Smooth muscle cell (in vitro differentiated cells): Measurements from ENCODE around the gene DHRS12. TPM values are rescaled to one million over a fixed set of nuclear protein-coding genes. Genes with fewer than 3 reads are reported as not detected.
A peak's percentile ranks its signal among the peaks of the same experiment; 100 is the strongest.

Source experiments
- DNase-seq: peaks from one replicate; lab custom pipeline; 2025; ENCODE audit not compliant: unreplicated experiment; lab: John Stamatoyannopoulos, UW
- H2AFZ ChIP-seq: fragments of 200-600 bp; sonication (generic); 2 replicates; pipeline ENCODE4 v1.6.0; 2016; ENCODE audit warnings: antibody characterized with exemption, low read depth, mild to moderate bottlenecking
- H3F3A ChIP-seq: fragments of 200-600 bp; sonication (generic); 2 replicates; pipeline ENCODE4 v1.6.0; 2017; ENCODE audit warnings: antibody characterized with exemption, low read depth
- H3K27ac ChIP-seq: fragments of 200-600 bp; sonication (generic); 2 replicates; pipeline ENCODE4 v1.5.1; 2016; ENCODE audit warnings: low read depth, mild to moderate bottlenecking
- H3K27me3 ChIP-seq: fragments of 200-600 bp; sonication (generic); 2 replicates; pipeline ENCODE4 v1.6.1; 2016; ENCODE audit warnings: low read depth, mild to moderate bottlenecking
- H3K36me3 ChIP-seq: fragments of 200-600 bp; sonication (generic); 2 replicates; pipeline ENCODE4 v1.5.1; 2016; ENCODE audit warnings: low read depth
- H3K4me1 ChIP-seq: fragments of 200-600 bp; sonication (generic); 2 replicates; pipeline ENCODE4 v1.5.1; 2016; ENCODE audit warnings: low read depth
- H3K4me2 ChIP-seq: fragments of 200-600 bp; sonication (generic); 2 replicates; pipeline ENCODE4 v1.6.0; 2016; ENCODE audit warnings: mild to moderate bottlenecking
- H3K4me3 ChIP-seq: fragments of 200-600 bp; sonication (generic); 2 replicates; pipeline ENCODE4 v1.5.1; 2016; ENCODE audit warnings: mild to moderate bottlenecking
- H3K79me2 ChIP-seq: fragments of 200-600 bp; sonication (generic); 2 replicates; pipeline ENCODE4 v1.6.0; 2016; ENCODE audit warnings: low read depth, mild to moderate bottlenecking
- H3K9ac ChIP-seq: fragments of 200-600 bp; sonication (generic); 2 replicates; pipeline ENCODE4 v1.6.0; 2016; ENCODE audit warnings: low read depth
- H3K9me3 ChIP-seq: fragments of 200-600 bp; sonication (generic); replicated peaks from 2 replicates; pipeline ENCODE4 v1.5.1; 2016; ENCODE audit warnings: low read depth
- H4K20me1 ChIP-seq: fragments of 200-600 bp; sonication (generic); 2 replicates; pipeline ENCODE4 v1.6.0; 2016; ENCODE audit warnings: low read depth
- WGBS: methylation state at CpG from one replicate; pipeline ENCODE4 v1.1.7; 2016; ENCODE audit warnings: low lambda C conversion rate; 5-methylcytosine and 5-hydroxymethylcytosine counted together
- polyA plus RNA-seq: library from polyadenylated mRNA; unstranded; fragments of >200 nt; fragmentation: Nextera tagmentation; extraction: Ambion mirVana; gene quantifications from 2 replicates; pipeline ENCODE4 v1.2.1, GENCODE V29; 2016
- total RNA-seq: library from RNA; depleted of rRNA; stranded (reverse); fragments of >200 nt; gene quantifications from 2 replicates; pipeline ENCODE4 v1.2.3, GENCODE V29; 2014
- TF ChIP-seq, protein P1 (sequence below): fragments of 200-600 bp; sonication (generic); IDR thresholded peaks from 2 replicates; pipeline ENCODE4 v1.5.1; 2017; ENCODE audit warnings: borderline replicate concordance, mild to moderate bottlenecking, antibody characterized with exemption; ENCODE audit not compliant: insufficient read depth, poor library complexity, severe bottlenecking

DHRS12 gene
- total and polyA plus RNA-seq, 2 experiments from 2014 or later = 5.7 to 9.9 TPM

DNA sequence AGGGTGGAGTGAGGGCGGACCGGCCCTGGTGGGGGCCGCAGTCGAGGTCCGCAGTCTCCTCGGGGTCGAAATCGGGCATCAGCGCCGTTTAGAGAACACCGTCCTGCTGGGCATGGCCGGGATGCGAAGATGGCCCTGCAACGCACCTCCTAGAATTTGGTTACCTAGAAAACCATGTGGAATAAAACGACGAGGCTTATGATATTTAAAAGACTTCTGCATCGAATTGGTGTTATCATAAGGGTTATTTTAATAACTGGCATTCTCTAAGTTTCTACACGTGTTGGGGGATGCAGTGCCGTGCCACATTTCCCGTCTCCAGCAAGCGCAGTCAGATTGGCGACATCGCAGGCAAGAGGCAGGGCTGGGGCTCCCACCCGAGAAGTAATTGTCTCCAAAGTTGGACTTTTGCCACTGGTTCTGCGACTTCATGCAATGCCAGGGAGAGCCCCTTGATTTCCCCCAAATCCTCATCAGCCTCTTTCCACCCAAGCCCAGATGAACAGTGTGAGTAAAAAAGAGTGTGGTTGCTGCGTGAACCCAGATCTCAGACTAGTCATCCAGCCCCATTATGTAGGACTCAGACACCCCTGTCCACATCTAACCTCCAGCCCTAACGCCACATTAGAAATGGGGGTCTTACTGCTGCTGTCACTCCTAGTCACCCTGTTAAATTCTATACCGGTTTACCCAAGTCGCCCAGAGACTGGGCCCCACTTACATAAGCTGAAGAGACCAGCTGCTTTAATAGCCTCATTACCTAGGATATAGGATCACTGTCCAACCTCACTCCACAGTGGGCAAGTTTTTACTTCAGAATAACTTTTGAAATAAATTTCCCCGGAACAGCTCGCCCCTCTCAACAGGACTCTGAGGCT lies 571 bp upstream of the DHRS12 start:
- Histone ChIP-seq H2AFZ (peak overlapping the region; percentile 75), H3K27me3 (no peaks in the 10 kb centered on the region), H3K4me3 (peak overlapping the region; percentile 79), H3K4me1 (peaks cover 32% of the 10 kb centered on the region), H3F3A (peaks cover 14% of the 10 kb centered on the region), H3K36me3 (no peaks in the 10 kb centered on the region), H3K9me3 (no peaks in the 10 kb centered on the region), H3K4me2 (peak overlapping the region; percentile 94), H3K27ac (peak overlapping the region; percentile 93), H4K20me1 (no peaks in the 10 kb centered on the region), H3K9ac (peak overlapping the region; percentile 95), H3K79me2 (no peaks in the 10 kb centered on the region)
- 22% methylated on average over 31 of the region's 31 CpGs for WGBS
- TF ChIP-seq, protein P1, sequence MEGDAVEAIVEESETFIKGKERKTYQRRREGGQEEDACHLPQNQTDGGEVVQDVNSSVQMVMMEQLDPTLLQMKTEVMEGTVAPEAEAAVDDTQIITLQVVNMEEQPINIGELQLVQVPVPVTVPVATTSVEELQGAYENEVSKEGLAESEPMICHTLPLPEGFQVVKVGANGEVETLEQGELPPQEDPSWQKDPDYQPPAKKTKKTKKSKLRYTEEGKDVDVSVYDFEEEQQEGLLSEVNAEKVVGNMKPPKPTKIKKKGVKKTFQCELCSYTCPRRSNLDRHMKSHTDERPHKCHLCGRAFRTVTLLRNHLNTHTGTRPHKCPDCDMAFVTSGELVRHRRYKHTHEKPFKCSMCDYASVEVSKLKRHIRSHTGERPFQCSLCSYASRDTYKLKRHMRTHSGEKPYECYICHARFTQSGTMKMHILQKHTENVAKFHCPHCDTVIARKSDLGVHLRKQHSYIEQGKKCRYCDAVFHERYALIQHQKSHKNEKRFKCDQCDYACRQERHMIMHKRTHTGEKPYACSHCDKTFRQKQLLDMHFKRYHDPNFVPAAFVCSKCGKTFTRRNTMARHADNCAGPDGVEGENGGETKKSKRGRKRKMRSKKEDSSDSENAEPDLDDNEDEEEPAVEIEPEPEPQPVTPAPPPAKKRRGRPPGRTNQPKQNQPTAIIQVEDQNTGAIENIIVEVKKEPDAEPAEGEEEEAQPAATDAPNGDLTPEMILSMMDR = no peak
- DNase-seq = no peak

DNA sequence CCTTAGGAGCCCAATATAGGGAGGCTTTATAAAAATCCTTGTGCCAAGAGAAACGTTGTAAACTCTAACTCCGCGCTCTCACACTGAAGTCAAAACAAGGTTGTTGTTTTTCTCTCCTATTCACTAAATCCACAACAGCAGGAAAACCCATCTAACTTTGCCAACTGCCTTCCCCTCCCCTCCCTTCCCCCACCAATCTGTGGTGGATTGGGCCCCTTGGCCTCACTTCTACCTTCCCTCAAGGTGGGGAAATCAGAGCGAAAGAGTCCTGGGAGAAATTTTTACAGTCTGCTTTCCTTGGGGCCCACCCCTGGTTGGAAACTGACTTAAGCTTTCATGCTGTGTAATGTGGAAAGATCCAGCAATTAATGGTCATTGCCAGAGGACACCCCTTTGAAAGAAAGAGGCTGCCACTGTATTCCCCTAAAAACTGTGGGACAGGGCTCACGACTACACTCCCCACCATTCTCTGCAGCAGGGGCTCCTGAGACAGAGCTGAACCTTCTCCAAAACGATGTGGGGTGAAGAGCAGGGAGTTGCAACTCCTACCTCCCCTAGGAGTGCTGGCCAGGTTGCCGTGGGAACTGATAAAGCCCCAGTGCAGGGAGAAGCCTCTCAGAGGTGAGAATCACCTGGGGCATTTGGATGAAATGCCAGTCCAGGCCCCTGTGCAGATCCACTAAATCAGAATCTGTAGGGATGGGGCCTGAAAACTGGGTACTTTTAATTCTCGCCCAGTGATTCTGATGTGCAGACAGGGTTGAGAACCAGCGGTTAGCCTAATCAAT lies 1.1 kb downstream of the DHRS12 start:
- Histone ChIP-seq H2AFZ (peak overlapping the region; percentile 75), H3K27ac (peak overlapping the region; percentile 93), H3K9ac (peak overlapping the region; percentile 95), H3K4me1 (peaks cover 32% of the 10 kb centered on the region), H4K20me1 (no peaks in the 10 kb centered on the region), H3K79me2 (no peaks in the 10 kb centered on the region), H3K4me3 (peak overlapping the region; percentile 79), H3K4me2 (peak overlapping the region; percentile 94), H3F3A (peaks cover 14% of the 10 kb centered on the region), H3K9me3 (no peaks in the 10 kb centered on the region), H3K27me3 (no peaks in the 10 kb centered on the region), H3K36me3 (no peaks in the 10 kb centered on the region)
- TF ChIP-seq, protein P1 = no peak
- WGBS = 62% methylated on average over 9 of the region's 9 CpGs
- no peak for DNase-seq

DNA sequence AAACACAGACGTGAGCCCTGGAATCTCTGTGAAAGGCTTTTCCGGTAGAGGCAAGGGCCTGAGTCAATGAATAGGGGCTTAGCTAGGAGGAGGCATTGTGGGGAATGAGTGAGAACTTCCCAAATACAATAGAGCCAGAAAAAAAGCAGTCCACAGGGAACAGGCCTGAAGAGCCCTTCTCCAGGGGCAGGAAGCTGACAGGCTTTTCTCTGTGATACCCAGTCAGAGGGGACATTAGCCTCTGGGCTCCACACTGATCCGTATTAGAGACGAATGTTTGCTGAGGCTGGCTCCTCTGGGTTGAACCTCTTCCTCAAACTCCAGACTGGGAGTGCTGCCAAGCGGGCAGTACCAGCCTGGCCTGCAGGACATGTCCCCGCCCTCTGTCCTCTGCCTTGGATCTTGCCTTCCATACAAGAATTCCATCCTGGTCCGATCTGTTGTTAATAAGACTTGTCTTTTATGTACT lies 2.3 kb downstream of the DHRS12 start:
- Histone ChIP-seq H3K4me3 (no peak overlapping the region), H3K9ac (no peak overlapping the region), H3F3A (peaks cover 14% of the 10 kb centered on the region), H3K4me2 (no peak overlapping the region), H3K27me3 (no peaks in the 10 kb centered on the region), H3K4me1 (peaks cover 32% of the 10 kb centered on the region), H2AFZ (no peak overlapping the region), H4K20me1 (no peaks in the 10 kb centered on the region), H3K36me3 (no peaks in the 10 kb centered on the region), H3K27ac (peak overlapping the region; percentile 62), H3K79me2 (no peaks in the 10 kb centered on the region), H3K9me3 (no peaks in the 10 kb centered on the region)
- TF ChIP-seq, protein P1 = no peak
- 79% methylated on average over 7 of the region's 7 CpGs for WGBS
- no peak for DNase-seq
